DOHH2 (cell line): ENCODE measurements around the gene SNX13.

ENCODE experiments used
- CTCF ChIP-seq: fragments of 200-600 bp; sonication (generic); IDR thresholded peaks from one replicate; pipeline ENCODE4 v1.5.1; 2014; ENCODE audit warnings: antibody characterized with exemption, mild to moderate bottlenecking, low read depth, low read length; ENCODE audit not compliant: poor library complexity, severe bottlenecking
- EZH2phosphoT487 ChIP-seq: fragments of 200-600 bp; sonication (generic); IDR thresholded peaks from 2 replicates; pipeline ENCODE4 v1.6.1; 2017; ENCODE audit warnings: borderline replicate concordance, mild to moderate bottlenecking, antibody characterized with exemption, low read length, moderate library complexity, mixed read lengths

DNA sequence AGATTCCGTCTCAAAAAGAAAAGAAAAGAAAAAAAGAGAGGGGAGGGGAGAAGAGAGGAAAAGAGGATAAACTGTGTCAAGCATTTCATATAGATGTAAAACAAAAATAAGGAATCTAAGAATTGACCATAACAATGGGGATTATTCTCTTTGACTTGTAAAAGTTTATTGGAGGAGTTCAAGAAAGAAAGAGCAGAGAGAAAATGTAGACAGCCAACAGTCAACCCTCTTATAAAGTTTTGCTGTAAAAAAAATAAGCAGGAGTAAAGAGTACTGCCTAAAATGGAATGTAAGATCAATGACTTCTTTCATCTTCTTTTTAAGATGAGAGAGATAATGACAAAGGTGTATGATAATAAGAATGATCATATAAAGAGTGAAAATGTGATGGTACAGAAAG lies 87.9 kb downstream of the SNX13 start:
- no peak for TF ChIP-seq CTCF
- TF ChIP-seq EZH2phosphoT487: no peak
